Loucy (cell line): ENCODE results near the gene DRD2.

Experiments
- H2AFZ ChIP-seq: fragments of 200-600 bp; sonication (generic); 2 replicates; pipeline ENCODE4 v1.6.0; 2016; ENCODE audit warnings: antibody characterized with exemption, mild to moderate bottlenecking, low read length, moderate library complexity
- H3F3A ChIP-seq: fragments of 200-600 bp; 2 replicates; pipeline ENCODE4 v1.6.0; 2016; ENCODE audit warnings: antibody characterized with exemption, low read depth, mild to moderate bottlenecking
- H3K27me3 ChIP-seq: fragments of 200-600 bp; sonication (generic); 2 replicates; pipeline ENCODE4 v1.6.1; 2014; ENCODE audit warnings: low read length, mild to moderate bottlenecking; ENCODE audit not compliant: insufficient read depth, poor library complexity, severe bottlenecking
- H3K36me3 ChIP-seq: fragments of 200-600 bp; sonication (generic); 2 replicates; pipeline ENCODE4 v1.6.1; 2016; ENCODE audit warnings: low read length; ENCODE audit not compliant: insufficient read depth
- H3K4me1 ChIP-seq: fragments of 200-600 bp; sonication (generic); 2 replicates; pipeline ENCODE4 v1.5.1; 2014; ENCODE audit warnings: low read length, mild to moderate bottlenecking; ENCODE audit not compliant: insufficient read depth, poor library complexity, severe bottlenecking
- H3K4me2 ChIP-seq: fragments of 200-600 bp; sonication (generic); 2 replicates; pipeline ENCODE4 v1.6.0; 2014; ENCODE audit warnings: antibody characterized with exemption, low read length, low read depth, mild to moderate bottlenecking; ENCODE audit not compliant: poor library complexity, severe bottlenecking
- H3K4me3 ChIP-seq: fragments of 200-600 bp; sonication (generic); 2 replicates; pipeline ENCODE4 v1.5.1; 2014; ENCODE audit warnings: low read length, mild to moderate bottlenecking, mixed read lengths; ENCODE audit not compliant: poor library complexity, severe bottlenecking
- H3K79me2 ChIP-seq: fragments of 200-600 bp; sonication (generic); 2 replicates; pipeline ENCODE4 v1.6.1; 2014; ENCODE audit warnings: low read length; ENCODE audit not compliant: insufficient read depth
- H3K9ac ChIP-seq: fragments of 200-600 bp; sonication (generic); 2 replicates; pipeline ENCODE4 v1.6.0; 2014; ENCODE audit warnings: mild to moderate bottlenecking, low read depth, low read length, moderate library complexity; ENCODE audit not compliant: poor library complexity, severe bottlenecking
- H3K9me2 ChIP-seq: fragments of 200-600 bp; sonication (generic); replicated peaks from 2 replicates; pipeline ENCODE4 v1.6.1; 2016; ENCODE audit warnings: low read depth, low read length, mixed read lengths
- H3K9me3 ChIP-seq: fragments of 200-600 bp; sonication (generic); 2 replicates; pipeline ENCODE4 v1.6.1; 2014; ENCODE audit warnings: mild to moderate bottlenecking, antibody characterized with exemption, low read length, low read depth; ENCODE audit not compliant: insufficient read depth
- H4K20me1 ChIP-seq: fragments of 200-600 bp; sonication (generic); 2 replicates; pipeline ENCODE4 v1.6.0; 2014; ENCODE audit warnings: antibody characterized with exemption, low read length, mild to moderate bottlenecking; ENCODE audit not compliant: insufficient read depth, poor library complexity, severe bottlenecking
- EZH2phosphoT487 ChIP-seq: fragments of 200-600 bp; IDR thresholded peaks from 2 replicates; pipeline ENCODE4 v1.6.1; 2018; ENCODE audit warnings: antibody characterized with exemption, mild to moderate bottlenecking, moderate library complexity, borderline replicate concordance
- TF ChIP-seq, protein P1 (sequence below): fragments of 200-600 bp; sonication (generic); conservative IDR thresholded peaks from 2 replicates; pipeline ENCODE4 v1.5.1; 2014; ENCODE audit warnings: mild to moderate bottlenecking, antibody characterized with exemption, low read length

DRD2 gene

DNA sequence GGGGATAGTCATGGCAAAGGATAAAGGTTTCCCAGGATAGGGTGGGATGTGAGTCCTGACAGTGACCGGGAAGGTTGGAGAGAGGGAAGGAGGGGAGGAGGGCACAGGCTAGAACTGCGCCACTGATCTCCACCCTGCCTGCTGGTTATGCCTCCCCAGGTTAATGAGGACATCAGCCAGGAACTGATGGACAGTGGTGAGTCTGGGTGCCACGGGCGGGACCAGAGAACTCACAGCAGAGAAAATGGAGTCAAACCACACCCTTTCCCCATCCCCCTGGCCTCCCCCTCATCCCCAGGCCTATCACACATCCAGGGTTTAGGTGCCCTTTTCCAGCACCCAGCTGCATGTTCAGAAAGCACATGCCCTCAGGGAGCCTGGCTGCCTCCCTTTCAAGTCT, 77.4 kb downstream of the DRD2 start:
- Histone ChIP-seq H3K79me2 (no peaks in the 10 kb centered on the region), H4K20me1 (no peaks in the 10 kb centered on the region), H3K4me2 (no peak overlapping the region), H3K9ac (no peak overlapping the region), H3K4me1 (no peaks in the 10 kb centered on the region), H3K9me3 (no peaks in the 10 kb centered on the region; the same call in 1 of the 2 replicates), H3K27me3 (no peaks in the 10 kb centered on the region), H2AFZ (no peak overlapping the region), H3F3A (no peaks in the 10 kb centered on the region), H3K4me3 (no peak overlapping the region), H3K36me3 (no peaks in the 10 kb centered on the region), H3K9me2 (no peaks in the 10 kb centered on the region)
- TF ChIP-seq EZH2phosphoT487: no peak
- TF ChIP-seq, protein P1, sequence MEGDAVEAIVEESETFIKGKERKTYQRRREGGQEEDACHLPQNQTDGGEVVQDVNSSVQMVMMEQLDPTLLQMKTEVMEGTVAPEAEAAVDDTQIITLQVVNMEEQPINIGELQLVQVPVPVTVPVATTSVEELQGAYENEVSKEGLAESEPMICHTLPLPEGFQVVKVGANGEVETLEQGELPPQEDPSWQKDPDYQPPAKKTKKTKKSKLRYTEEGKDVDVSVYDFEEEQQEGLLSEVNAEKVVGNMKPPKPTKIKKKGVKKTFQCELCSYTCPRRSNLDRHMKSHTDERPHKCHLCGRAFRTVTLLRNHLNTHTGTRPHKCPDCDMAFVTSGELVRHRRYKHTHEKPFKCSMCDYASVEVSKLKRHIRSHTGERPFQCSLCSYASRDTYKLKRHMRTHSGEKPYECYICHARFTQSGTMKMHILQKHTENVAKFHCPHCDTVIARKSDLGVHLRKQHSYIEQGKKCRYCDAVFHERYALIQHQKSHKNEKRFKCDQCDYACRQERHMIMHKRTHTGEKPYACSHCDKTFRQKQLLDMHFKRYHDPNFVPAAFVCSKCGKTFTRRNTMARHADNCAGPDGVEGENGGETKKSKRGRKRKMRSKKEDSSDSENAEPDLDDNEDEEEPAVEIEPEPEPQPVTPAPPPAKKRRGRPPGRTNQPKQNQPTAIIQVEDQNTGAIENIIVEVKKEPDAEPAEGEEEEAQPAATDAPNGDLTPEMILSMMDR: no peak

DNA sequence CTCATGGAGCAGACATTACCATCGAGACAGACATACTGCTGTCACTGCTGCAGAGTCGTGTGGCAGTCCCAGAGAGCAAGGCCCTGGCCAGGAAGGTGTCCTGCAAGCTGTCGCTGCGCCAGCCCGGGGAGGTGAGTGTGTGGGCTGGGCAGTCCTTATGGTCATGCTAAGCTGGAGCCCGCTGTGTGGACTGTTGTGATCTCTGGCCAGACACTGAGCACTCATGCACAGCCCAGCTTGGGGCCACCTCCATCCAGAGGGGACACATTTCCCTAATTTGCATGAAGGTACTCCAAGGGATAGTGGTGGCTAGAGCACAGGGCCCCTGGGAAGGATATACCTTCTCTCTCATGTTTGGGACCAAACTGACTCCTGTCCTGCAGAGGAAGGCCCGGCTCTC, 78.0 kb downstream of the DRD2 start:
- Histone ChIP-seq H3K27me3 (no peaks in the 10 kb centered on the region), H3K9me2 (no peaks in the 10 kb centered on the region), H3K4me3 (no peak overlapping the region), H3K79me2 (no peaks in the 10 kb centered on the region), H2AFZ (no peak overlapping the region), H3K9ac (no peak overlapping the region), H3K4me2 (no peak overlapping the region), H4K20me1 (no peaks in the 10 kb centered on the region), H3K4me1 (no peaks in the 10 kb centered on the region), H3K9me3 (no peaks in the 10 kb centered on the region; the same call in 1 of the 2 replicates), H3K36me3 (no peaks in the 10 kb centered on the region), H3F3A (no peaks in the 10 kb centered on the region)
- TF ChIP-seq, protein P1: no peak
- TF ChIP-seq EZH2phosphoT487: no peak

DNA sequence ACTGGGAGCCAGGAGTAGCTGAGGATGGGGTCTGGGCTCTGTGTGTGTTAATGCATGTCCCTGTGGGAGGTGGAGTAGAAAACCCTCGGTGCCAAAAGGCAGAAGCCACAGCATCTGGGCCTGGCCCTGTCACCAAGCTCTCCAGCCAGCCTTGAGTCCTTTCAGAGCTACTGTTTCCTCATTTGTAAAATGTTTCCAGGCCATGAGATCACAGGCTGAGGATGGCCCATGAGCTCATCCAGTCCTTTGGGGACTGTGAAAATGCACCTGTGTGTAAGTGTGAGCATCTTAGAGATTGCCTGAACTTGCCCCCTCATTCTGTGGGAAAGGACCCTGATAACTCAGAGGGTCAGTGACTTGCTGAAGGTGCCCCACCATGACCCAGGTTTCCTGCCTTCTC, 78.5 kb downstream of the DRD2 start:
- no peaks in the 10 kb centered on the region; the same call in 1 of the 2 replicates for H3K9me3 ChIP-seq
- H3K27me3 ChIP-seq: no peaks in the 10 kb centered on the region
- no peaks in the 10 kb centered on the region for H3K9me2 ChIP-seq
- no peaks in the 10 kb centered on the region for H3K36me3 ChIP-seq
- no peak overlapping the region for H3K4me3 ChIP-seq
- H4K20me1 ChIP-seq: no peaks in the 10 kb centered on the region
- no peak overlapping the region for H3K4me2 ChIP-seq
- no peaks in the 10 kb centered on the region for H3K4me1 ChIP-seq
- no peak for TF ChIP-seq EZH2phosphoT487
- no peak overlapping the region for H3K9ac ChIP-seq
- no peaks in the 10 kb centered on the region for H3F3A ChIP-seq
- H3K79me2 ChIP-seq: no peaks in the 10 kb centered on the region
- no peak overlapping the region for H2AFZ ChIP-seq

DNA sequence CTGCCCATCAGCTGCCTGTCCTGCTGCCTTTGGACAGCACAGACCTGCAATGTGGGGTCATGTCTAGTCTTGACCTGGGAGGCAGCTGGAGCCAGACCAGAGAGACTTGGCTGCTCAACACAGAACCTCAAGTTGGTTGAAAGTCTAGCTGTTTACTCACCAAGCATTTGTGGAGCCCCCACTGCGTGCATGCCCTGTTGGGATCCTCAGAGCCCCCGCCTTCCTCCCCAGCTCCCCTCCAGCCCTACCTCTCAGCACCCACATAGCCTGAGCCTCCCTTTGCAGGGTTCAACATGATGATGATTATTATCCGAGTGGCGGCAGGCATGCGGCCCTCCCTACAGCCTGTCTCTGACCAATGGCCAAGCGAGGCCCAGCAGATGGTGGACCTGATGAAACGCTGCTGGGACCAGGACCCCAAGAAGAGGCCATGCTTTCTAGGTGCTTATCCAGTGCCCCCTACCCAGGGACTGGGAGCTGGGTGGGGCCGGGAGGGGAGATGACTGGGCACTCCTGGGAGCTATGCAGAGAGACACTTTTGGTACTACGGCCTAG, 79.3 kb downstream of the DRD2 start:
- no peaks in the 10 kb centered on the region; the same call in 1 of the 2 replicates for H3K9me3 ChIP-seq
- no peak overlapping the region for H3K4me2 ChIP-seq
- no peak for TF ChIP-seq EZH2phosphoT487
- TF ChIP-seq, protein P1: no peak
- no peaks in the 10 kb centered on the region for H4K20me1 ChIP-seq
- H3K4me1 ChIP-seq: no peaks in the 10 kb centered on the region
- no peaks in the 10 kb centered on the region for H3K36me3 ChIP-seq
- no peak overlapping the region for H3K4me3 ChIP-seq
- no peak overlapping the region for H2AFZ ChIP-seq
- no peaks in the 10 kb centered on the region for H3F3A ChIP-seq
- H3K27me3 ChIP-seq: no peaks in the 10 kb centered on the region
- no peak overlapping the region for H3K9ac ChIP-seq
- H3K9me2 ChIP-seq: no peaks in the 10 kb centered on the region
- H3K79me2 ChIP-seq: no peaks in the 10 kb centered on the region
